SK-N-SH treated with all-trans-retinoic acid at 6 μM for 48 hours (cell line): Measurements from ENCODE around the gene FGF23.

Experiments used
- OSR1 ChIP-seq: fragments of 250-450 bp; sonication (Bioruptor Pico); IDR thresholded peaks from 2 replicates; pipeline ENCODE4 v1.8.0; 2022; ENCODE audit warnings: moderate library complexity, mild to moderate bottlenecking, inconsistent platforms
- PPARA ChIP-seq: fragments of 250-450 bp; sonication (Bioruptor Pico); IDR thresholded peaks from 2 replicates; pipeline ENCODE4 v1.5.0; 2020; ENCODE audit warnings: mild to moderate bottlenecking, borderline replicate concordance
- SNAI2 ChIP-seq: fragments of 250-450 bp; sonication (Bioruptor Pico); IDR thresholded peaks from 2 replicates; pipeline ENCODE4 v1.5.0; 2020; ENCODE audit warnings: mild to moderate bottlenecking, moderate library complexity
- ZFP3 ChIP-seq: fragments of 250-450 bp; sonication (Bioruptor Pico); IDR thresholded peaks from 2 replicates; pipeline ENCODE4 v1.5.0; 2020; ENCODE audit warnings: mild to moderate bottlenecking, moderate library complexity
- ZFP30 ChIP-seq: fragments of 450-650 bp; formaldehyde crosslinking; IDR thresholded peaks from 2 replicates; pipeline ENCODE4 v1.5.0; 2022; ENCODE audit warnings: mild to moderate bottlenecking, moderate library complexity
- ZNF565 ChIP-seq: fragments of 450-650 bp; formaldehyde crosslinking; conservative IDR thresholded peaks from 2 replicates; pipeline ENCODE4 v1.5.0; 2020; ENCODE audit warnings: low read depth, mild to moderate bottlenecking, moderate library complexity
- TF ChIP-seq, protein P1 (sequence below): fragments of 250-450 bp; sonication (Bioruptor Pico); IDR thresholded peaks from 2 replicates; pipeline ENCODE4 v1.8.0; 2021; ENCODE audit warnings: low read depth, mild to moderate bottlenecking, moderate library complexity, borderline replicate concordance
- TF ChIP-seq, protein P2 (sequence below): fragments of 250-450 bp; sonication (Bioruptor Pico); IDR thresholded peaks from 2 replicates; pipeline ENCODE4 v1.8.0; 2020; ENCODE audit warnings: mild to moderate bottlenecking, moderate library complexity, borderline replicate concordance
- TF ChIP-seq, protein P3 (sequence below): fragments of 250-450 bp; sonication (Bioruptor Pico); IDR thresholded peaks from 2 replicates; pipeline ENCODE4 v1.5.0; 2020; ENCODE audit warnings: mild to moderate bottlenecking, moderate library complexity

DNA sequence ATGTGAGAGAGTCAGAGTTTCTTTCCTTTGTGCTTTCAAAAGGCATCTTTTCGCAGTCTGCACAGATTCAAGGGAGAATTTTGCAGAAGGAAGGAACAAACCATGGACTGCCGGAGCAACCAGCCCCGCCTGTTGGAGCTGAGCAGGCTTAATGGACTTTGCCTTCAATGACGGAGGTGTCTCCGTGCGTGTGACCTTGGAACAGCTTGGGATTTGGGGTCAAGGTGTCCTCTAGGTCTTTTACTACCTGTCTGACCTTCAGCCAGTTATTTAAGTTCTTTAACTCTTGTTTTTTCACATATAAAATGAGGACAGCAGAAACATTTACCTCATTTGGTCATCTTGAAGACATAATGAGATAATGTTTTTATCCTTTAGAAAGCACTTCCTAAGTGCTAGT is 4.1 kb downstream of the FGF23 start:
- TF ChIP-seq, protein P1, sequence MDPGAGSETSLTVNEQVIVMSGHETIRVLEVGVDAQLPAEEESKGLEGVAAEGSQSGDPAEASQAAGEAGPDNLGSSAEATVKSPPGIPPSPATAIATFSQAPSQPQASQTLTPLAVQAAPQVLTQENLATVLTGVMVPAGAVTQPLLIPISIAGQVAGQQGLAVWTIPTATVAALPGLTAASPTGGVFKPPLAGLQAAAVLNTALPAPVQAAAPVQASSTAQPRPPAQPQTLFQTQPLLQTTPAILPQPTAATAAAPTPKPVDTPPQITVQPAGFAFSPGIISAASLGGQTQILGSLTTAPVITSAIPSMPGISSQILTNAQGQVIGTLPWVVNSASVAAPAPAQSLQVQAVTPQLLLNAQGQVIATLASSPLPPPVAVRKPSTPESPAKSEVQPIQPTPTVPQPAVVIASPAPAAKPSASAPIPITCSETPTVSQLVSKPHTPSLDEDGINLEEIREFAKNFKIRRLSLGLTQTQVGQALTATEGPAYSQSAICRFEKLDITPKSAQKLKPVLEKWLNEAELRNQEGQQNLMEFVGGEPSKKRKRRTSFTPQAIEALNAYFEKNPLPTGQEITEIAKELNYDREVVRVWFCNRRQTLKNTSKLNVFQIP (CRISPR knock-in tag) = no peak
- TF ChIP-seq SNAI2 = no peak
- TF ChIP-seq ZFP3 (CRISPR knock-in tag) = no peak
- no peak for TF ChIP-seq PPARA
- TF ChIP-seq, protein P2, sequence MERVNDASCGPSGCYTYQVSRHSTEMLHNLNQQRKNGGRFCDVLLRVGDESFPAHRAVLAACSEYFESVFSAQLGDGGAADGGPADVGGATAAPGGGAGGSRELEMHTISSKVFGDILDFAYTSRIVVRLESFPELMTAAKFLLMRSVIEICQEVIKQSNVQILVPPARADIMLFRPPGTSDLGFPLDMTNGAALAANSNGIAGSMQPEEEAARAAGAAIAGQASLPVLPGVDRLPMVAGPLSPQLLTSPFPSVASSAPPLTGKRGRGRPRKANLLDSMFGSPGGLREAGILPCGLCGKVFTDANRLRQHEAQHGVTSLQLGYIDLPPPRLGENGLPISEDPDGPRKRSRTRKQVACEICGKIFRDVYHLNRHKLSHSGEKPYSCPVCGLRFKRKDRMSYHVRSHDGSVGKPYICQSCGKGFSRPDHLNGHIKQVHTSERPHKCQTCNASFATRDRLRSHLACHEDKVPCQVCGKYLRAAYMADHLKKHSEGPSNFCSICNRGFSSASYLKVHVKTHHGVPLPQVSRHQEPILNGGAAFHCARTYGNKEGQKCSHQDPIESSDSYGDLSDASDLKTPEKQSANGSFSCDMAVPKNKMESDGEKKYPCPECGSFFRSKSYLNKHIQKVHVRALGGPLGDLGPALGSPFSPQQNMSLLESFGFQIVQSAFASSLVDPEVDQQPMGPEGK (CRISPR knock-in tag) = no peak
- TF ChIP-seq ZFP30 = no peak
- no peak for TF ChIP-seq ZNF565
- TF ChIP-seq, protein P3, sequence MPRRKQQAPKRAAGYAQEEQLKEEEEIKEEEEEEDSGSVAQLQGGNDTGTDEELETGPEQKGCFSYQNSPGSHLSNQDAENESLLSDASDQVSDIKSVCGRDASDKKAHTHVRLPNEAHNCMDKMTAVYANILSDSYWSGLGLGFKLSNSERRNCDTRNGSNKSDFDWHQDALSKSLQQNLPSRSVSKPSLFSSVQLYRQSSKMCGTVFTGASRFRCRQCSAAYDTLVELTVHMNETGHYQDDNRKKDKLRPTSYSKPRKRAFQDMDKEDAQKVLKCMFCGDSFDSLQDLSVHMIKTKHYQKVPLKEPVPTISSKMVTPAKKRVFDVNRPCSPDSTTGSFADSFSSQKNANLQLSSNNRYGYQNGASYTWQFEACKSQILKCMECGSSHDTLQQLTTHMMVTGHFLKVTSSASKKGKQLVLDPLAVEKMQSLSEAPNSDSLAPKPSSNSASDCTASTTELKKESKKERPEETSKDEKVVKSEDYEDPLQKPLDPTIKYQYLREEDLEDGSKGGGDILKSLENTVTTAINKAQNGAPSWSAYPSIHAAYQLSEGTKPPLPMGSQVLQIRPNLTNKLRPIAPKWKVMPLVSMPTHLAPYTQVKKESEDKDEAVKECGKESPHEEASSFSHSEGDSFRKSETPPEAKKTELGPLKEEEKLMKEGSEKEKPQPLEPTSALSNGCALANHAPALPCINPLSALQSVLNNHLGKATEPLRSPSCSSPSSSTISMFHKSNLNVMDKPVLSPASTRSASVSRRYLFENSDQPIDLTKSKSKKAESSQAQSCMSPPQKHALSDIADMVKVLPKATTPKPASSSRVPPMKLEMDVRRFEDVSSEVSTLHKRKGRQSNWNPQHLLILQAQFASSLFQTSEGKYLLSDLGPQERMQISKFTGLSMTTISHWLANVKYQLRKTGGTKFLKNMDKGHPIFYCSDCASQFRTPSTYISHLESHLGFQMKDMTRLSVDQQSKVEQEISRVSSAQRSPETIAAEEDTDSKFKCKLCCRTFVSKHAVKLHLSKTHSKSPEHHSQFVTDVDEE (CRISPR knock-in tag) = no peak
- no peak for TF ChIP-seq OSR1
